K562 (cell line): ENCODE data around the gene HIVEP1. TPM values are rescaled to one million over a fixed set of nuclear protein-coding genes. Genes with fewer than 3 reads are reported as not detected.

ENCODE experiments used
- AFF4 ChIP-seq: sonication (generic); formaldehyde crosslinking; IDR thresholded peaks from 2 replicates; pipeline ENCODE4 v1.8.0; 2023; ENCODE audit warnings: mild to moderate bottlenecking, missing genetic modification reagents
- ARID2 ChIP-seq: fragments of 450-650 bp; IDR thresholded peaks from 2 replicates; pipeline ENCODE4 v1.6.1; 2017; ENCODE audit warnings: antibody characterized with exemption, mild to moderate bottlenecking
- ARNT ChIP-seq, 2 experiments: fragments of 450-650 bp; IDR thresholded peaks; 2 replicates each; pipeline ENCODE4 v1.6.1; 2016; ENCODE audit warnings: mild to moderate bottlenecking in 1 of 2
- ATF1 ChIP-seq, 2 experiments: fragments of 450-650 bp in 1 of 2; IDR thresholded peaks; 2 replicates each; pipeline ENCODE4 v1.6.1; 2016; ENCODE audit warnings: missing compliant biosample characterization in 1 of 2, missing genetic modification characterization in 1 of 2
- GABPB2 ChIP-seq: fragments of 250-450 bp; sonication (Bioruptor Pico); conservative IDR thresholded peaks from 2 replicates; pipeline ENCODE4 v1.5.1; 2021; ENCODE audit warnings: mild to moderate bottlenecking
- GTF2B ChIP-seq: IDR thresholded peaks from 2 replicates; pipeline ENCODE4 v1.6.1; 2011; ENCODE audit not compliant: insufficient read length; ENCODE audit errors: extremely low read depth
- GTF2F1 ChIP-seq: IDR thresholded peaks from 2 replicates; pipeline ENCODE4 v1.6.1; 2011; ENCODE audit warnings: low read depth, low read length, improper control_type of control experiment
- NCOA6 ChIP-seq: fragments of 450-650 bp; IDR thresholded peaks from 2 replicates; pipeline ENCODE4 v1.6.1; 2017; ENCODE audit warnings: mild to moderate bottlenecking
- NFXL1 ChIP-seq: fragments of 450-650 bp; formaldehyde crosslinking; IDR thresholded peaks from 2 replicates; pipeline ENCODE4 v1.4.0; 2021; ENCODE audit warnings: mild to moderate bottlenecking
- POLR2G ChIP-seq: fragments of 200-400 bp; formaldehyde crosslinking; IDR thresholded peaks from 2 replicates; pipeline ENCODE4 v1.6.1; 2017; ENCODE audit warnings: low read depth, mild to moderate bottlenecking, antibody characterized with exemption, low read length, moderate library complexity
- PRPF4 ChIP-seq: fragments of 200-400 bp; formaldehyde crosslinking; IDR thresholded peaks from one replicate; pipeline ENCODE4 v1.6.1; 2017; ENCODE audit warnings: low read length, low read depth, mild to moderate bottlenecking; ENCODE audit not compliant: insufficient read depth, poor library complexity, severe bottlenecking
- RCOR1 ChIP-seq, 2 experiments: IDR thresholded peaks; 2 replicates each; pipeline ENCODE4 v1.6.1; 2012; ENCODE audit warnings: low read depth in 2 of 2, low read length in 2 of 2, borderline replicate concordance in 1 of 2, improper control_type of control experiment in 1 of 2
- TEAD1 ChIP-seq, 2 experiments: fragments of 450-650 bp in 1 of 2; sonication (generic) in 1 of 2; formaldehyde crosslinking; IDR thresholded peaks; 2 replicates each; pipeline versions ENCODE4 v1.4.0 to v1.8.0; 2020 to 2022; ENCODE audit warnings: mild to moderate bottlenecking in 2 of 2, missing genetic modification reagents in 1 of 2
- ZC3H4 ChIP-seq: sonication (generic); formaldehyde crosslinking; IDR thresholded peaks from 2 replicates; pipeline ENCODE4 v1.9.0; 2021; ENCODE audit warnings: missing genetic modification reagents, borderline replicate concordance
- ZNF134 ChIP-seq: fragments of 250-450 bp; sonication (Bioruptor Pico); conservative IDR thresholded peaks from 2 replicates; pipeline ENCODE4 v1.4.0; 2020
- ZNF41 ChIP-seq: fragments of 250-450 bp; sonication (Bioruptor Pico); conservative IDR thresholded peaks from 2 replicates; pipeline ENCODE4 v1.4.0; 2020; ENCODE audit warnings: mild to moderate bottlenecking
- ZNF436 ChIP-seq: fragments of 250-450, 450-650 bp; sonication (Bioruptor Pico); formaldehyde crosslinking; IDR thresholded peaks from 2 replicates; pipeline ENCODE4 v1.7.0; 2020; ENCODE audit warnings: mild to moderate bottlenecking
- ZNF592 ChIP-seq: fragments of 450-650 bp; IDR thresholded peaks from 2 replicates; pipeline ENCODE4 v1.6.1; 2017; ENCODE audit warnings: antibody characterized with exemption, mild to moderate bottlenecking
- polyA plus RNA-seq, 8 experiments: library from polyadenylated mRNA; depleted of rRNA in 4 of 8; stranded (reverse) in 5 of 8; unstranded in 3 of 8; fragments of >200 nt; fragmentation: Nextera tagmentation in 2 of 8; fragmentation: Illumina TruSeq in 1 of 8; extraction: Ambion mirVana in 2 of 8; extraction: Trizol in 1 of 8; gene quantifications; 2 replicates each; pipeline versions ENCODE4 v1.2.1 to v1.2.3, GENCODE V29; 2011 to 2014; ENCODE audit warnings: inconsistent platforms in 1 of 8, missing spikeins in 1 of 8
- total RNA-seq, 7 experiments: library from RNA; depleted of rRNA in 6 of 7; stranded (reverse); fragments of >200 nt in 6 of 7; fragmentation: Illumina TruSeq in 2 of 7; extraction: Trizol in 2 of 7; gene quantifications; 2 replicates each; pipeline versions ENCODE4 v1.2.1 to v1.2.3, GENCODE V29; 2011 to 2021; ENCODE audit warnings: low replicate concordance in 1 of 7

HIVEP1 gene
- total and polyA plus RNA-seq, 9 of the 15 experiments (the other 6 are each of a cell fraction or from before 2014, with no cell fraction given), result 6.0 to 33.3 (median 21.7) TPM

GRCh38 chr6:12010635-12011275 is 1.4 kb upstream of the HIVEP1 start (continued):
- TF ChIP-seq PRPF4 (no peak), AFF4 (CRISPR knock-in tag) (peak; percentile 85), GTF2B (no peak), RCOR1 (IDR thresholded peaks at IDR 0.05; ENCODE audit: borderline replicate concordance in 1 of 2, low read depth in 2 of 2, low read length in 2 of 2) (no peak), GTF2F1 (0 out of 2 replicates have a peak, but pooled peaks have one; percentile 21), ZNF436 (no peak), POLR2G (peak; percentile 64), ZC3H4 (CRISPR knock-in tag) (no peak), NCOA6 (no peak), ATF1 (CRISPR knock-in tag; IDR thresholded peaks at IDR 0.05) (no peak), ATF1 (tag; IDR thresholded peaks at IDR 0.05) (peak; percentile 49; the same call in 1 of the 2 replicates), ARID2 (peak; percentile 5; the same call in 1 of the 2 replicates), GABPB2 (CRISPR knock-in tag) (no peak), ZNF41 (CRISPR knock-in tag) (0 out of 2 replicates have a peak, but pooled peaks have one; percentile 22), ZNF592 (peak; percentile 13; the same call in 1 of the 2 replicates), ZNF134 (CRISPR knock-in tag) (no peak), ARNT (IDR thresholded peaks at IDR 0.05) (no peak), NFXL1 (CRISPR knock-in tag) (no peak), TEAD1 (CRISPR knock-in tag; IDR thresholded peaks at IDR 0.05) (no peak)
